GM12801 (cell line): ENCODE data around the gene CDH13.

Source experiments
- CTCF ChIP-seq: IDR thresholded peaks from one replicate; pipeline ENCODE4 v1.5.1; 2011; ENCODE audit warnings: control low read depth; ENCODE audit not compliant: insufficient read length; ENCODE audit errors: extremely low read depth

Gene CDH13

GRCh38 chr16:83774066-83774465 lies 1147.3 kb downstream of the CDH13 start:
- TF ChIP-seq CTCF = no peak

- no peak for TF ChIP-seq CTCF
These were observed 1150.2 kb downstream of the CDH13 start for GRCh38 chr16:83776944-83777343.

- no peak for TF ChIP-seq CTCF
These were observed 1153.1 kb downstream of the CDH13 start for GRCh38 chr16:83779886-83780285.

GRCh38 chr16:83785455-83785854 lies 1158.7 kb downstream of the CDH13 start:
- TF ChIP-seq CTCF = no peak

- no peak for TF ChIP-seq CTCF
These were observed 1163.1 kb downstream of the CDH13 start for GRCh38 chr16:83789642-83790401.

GRCh38 chr16:83791916-83792315 lies 1165.1 kb downstream of the CDH13 start:
- TF ChIP-seq CTCF = no peak

- no peak for TF ChIP-seq CTCF
These were observed 1165.6 kb downstream of the CDH13 start for GRCh38 chr16:83792391-83792790.
